Fibroblast of skin of back (primary cell): Measurements from ENCODE around the gene GSTM3.
"Not testable (repeated sequence)": the region's sequence is repeated elsewhere in the genome, so short reads cannot be mapped to it uniquely, and the experiment has no call there.

Experiments
- DNase-seq: peaks from one replicate; pipeline ENCODE4 v3.0.0-alpha.2; 2013

Gene GSTM3

GRCh38 chr1:109761227-109762038 is 20.6 kb upstream of the GSTM3 start:
- DNase-seq = no peak

GRCh38 chr1:109760581-109761226 is 19.9 kb upstream of the GSTM3 start:
- DNase-seq = no peak

DNA sequence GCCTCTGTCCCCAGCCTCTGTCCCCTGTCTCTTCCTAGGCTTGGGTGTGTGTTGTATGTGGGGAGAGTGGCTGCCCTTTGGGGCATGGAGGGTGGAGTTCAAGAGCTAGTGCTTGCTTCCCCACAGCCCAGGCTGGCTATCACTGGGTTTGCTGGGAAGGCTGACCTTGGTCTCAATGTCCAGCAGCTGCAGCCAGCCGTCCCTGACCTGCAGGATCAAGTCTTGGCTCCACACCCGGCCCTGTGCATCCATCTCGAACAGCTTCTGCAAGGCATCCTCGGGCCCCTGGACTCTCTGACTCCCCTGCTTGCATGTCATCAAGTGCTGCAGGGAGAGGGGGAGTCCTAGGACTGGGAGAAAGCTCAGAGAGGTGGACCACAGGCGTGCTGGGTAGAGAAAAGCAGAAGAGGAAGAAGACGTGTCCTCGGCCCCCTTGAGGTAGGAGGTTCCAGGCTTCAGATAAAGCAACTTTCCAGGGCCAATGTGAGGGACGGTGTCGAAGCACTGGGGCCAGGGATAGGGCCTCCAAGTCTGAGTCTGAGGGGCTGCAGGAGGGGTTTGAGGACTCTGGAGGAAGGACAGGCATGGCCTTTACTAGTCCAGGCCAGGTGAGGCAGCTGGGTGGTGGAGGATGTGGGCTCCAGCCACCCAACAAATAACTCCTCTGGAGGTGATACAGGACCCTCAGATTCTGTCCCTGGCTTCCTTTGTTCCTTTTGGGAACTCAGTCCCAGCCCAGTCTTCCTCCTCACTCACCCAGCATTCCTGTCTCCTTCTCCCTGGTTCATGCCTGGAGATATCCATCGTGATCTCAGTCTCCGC is 18.9 kb upstream of the GSTM3 start:
- DNase-seq = no peak

- DNase-seq = no peak
These were observed 17.3 kb upstream of the GSTM3 start for GRCh38 chr1:109757936-109758786.

DNA sequence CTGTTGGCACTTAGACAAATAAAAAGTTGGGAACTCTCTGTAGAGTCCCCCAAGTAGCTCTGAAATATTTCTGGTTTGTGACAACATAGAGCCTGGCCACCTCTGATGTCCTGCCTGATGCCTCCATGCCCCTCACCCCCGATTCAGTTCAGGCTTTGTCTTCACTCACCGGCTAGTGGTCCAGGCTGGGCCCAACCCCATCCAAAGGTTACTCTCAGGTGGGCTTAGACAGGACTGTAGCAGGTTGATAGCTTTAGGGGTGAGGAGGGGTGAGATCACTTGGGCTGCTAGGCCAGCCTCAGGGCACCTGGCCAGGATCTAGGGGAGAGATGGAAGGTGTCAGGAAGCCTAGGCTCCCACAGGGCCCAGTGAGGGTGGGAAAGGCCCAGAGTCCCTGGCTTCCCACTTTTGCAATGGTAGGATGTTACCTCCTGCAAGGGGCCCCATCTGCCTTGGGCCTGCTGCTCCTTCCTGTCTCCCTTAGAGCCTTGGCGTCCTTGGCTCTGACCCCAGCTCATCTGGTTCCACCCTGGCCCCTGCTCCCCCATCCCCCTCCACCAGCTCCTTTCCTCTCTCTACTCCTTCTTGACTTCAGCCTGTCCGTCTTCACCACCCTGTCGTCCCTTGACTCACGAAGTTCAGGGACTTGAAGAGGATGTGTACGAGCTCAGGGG is 16.1 kb upstream of the GSTM3 start:
- DNase-seq = no peak

GRCh38 chr1:109756325-109756724 is 15.5 kb upstream of the GSTM3 start:
- not testable (repeated sequence) for DNase-seq

GRCh38 chr1:109754738-109755137 is 13.9 kb upstream of the GSTM3 start:
- DNase-seq = no peak

DNA sequence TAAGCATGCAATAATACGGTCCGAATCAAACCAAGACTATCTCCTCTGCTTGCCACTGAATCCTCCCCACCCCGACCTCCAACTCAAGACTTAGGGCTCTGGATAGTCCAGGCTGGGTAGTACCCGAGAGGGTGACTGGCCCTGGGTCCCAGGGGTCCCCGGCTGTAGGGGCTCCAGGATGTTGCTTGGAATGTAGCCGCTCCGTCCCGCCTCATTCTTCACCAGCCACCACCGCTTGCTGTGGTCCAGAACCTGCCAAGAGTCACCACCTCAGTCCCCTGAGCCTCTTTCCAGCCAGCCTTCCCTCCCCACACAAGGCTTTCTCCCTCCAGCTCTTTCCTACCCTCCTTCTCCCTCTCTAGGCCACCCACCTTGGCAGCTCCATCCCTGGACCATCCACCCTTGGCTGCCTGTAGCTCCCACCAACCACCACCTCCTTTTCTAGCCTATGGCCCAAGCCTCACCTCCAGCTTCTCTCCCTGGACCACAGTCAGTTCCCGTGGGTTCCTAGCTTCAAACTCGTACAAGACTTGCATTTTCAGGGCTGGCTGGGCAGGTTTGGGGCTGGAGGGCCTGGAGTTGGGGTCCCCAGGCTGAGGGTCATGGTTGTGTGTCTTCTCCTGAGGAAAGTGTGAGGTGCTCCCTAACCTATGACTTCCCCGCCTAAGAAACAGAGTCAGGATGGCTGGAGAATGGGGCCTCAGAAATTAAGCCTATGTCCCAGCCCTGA is 10.9 kb upstream of the GSTM3 start:
- DNase-seq = no peak

DNA sequence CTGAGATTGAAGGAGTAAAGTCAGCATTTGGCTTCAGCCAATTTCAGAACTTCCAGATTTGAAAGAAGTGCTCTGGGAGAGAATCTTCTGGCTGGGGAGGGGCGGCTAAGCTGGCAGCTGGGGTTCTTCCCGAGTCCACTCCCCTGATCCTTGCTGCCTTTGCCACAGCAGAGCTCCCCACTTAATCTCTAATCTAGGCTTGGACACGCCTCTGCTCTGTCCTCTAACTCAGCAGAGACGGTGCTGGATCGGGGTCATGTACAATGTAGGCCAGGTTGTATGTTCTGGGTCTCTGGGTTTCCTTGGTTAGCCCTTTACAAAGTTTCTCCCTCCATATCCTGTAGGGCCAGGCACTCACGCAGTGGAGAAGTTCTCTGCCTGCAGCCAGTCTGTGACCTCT is 10.1 kb upstream of the GSTM3 start:
- DNase-seq = no peak

- DNase-seq = no peak
These were observed 9.5 kb upstream of the GSTM3 start for GRCh38 chr1:109750241-109750882.

DNA sequence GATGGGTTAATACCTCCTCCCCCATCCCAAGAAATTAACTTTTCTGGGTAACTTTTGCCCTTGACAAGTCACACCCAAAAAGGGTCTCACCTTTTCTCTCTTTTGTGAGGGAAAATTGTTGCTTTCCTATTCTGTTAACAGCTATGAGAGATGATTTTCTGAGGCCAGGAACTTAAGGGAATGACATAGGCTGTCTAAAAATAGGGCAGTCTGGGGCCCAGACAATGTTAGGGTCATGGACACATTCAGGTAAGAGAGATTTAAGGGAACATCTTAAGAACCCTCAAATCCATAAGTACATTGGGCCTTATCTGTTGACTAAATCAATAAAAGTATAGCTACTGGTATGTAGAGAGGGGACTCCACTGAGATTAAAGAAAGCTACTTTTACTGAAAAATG is 8.4 kb upstream of the GSTM3 start:
- no peak for DNase-seq

DNA sequence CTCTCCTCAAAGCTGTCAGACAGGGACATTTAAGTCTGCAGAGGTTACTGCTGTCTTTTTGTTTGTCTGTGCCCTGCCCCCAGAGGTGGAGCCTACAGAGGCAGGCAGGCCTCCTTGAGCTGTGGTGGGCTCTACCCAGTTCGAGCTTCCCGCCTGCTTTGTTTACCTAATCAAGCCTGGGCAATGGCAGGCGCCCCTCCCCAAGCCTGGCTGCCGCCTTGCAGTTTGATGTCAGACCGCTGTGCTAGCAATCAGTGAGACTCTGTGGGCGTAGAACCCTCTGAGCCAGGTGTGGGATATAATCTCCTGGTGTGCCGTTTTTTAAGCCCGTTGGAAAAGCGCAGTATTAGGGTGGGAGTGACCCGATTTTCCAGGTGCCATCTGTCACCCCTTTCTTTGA is 7.5 kb upstream of the GSTM3 start:
- DNase-seq = not testable (repeated sequence)

- peak; percentile 79 for DNase-seq
These were observed 862 bp downstream of the GSTM3 start for GRCh38 chr1:109739738-109740614.

GRCh38 chr1:109733236-109733870 is 7.5 kb downstream of the GSTM3 start:
- DNase-seq = no peak

DNA sequence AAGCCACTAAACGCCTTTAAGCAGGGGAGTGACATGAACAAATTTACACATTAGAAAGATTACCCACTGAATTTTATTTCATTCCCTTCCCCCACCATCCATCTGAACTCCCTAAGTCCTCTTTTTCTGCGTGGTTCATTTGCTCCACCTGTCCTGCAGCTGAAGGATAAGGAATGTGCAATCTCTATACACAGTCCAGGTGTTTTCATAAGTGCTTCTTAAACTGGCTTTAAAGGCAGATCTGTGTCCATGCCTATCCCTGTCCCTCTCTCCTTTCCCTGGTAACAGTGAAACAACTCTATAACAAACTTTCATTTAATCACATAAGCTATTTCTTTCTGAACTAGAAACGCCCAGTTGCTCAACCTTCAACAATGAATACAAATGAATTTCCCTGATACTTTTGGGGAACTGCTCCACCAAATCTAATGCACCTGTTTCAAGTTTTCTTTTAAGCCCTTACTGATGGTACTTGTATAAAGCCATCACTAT is 8.4 kb downstream of the GSTM3 start:
- no peak for DNase-seq

- DNase-seq = no peak
These were observed 10.2 kb downstream of the GSTM3 start for GRCh38 chr1:109730666-109731065.

GRCh38 chr1:109728870-109729269 is 12.0 kb downstream of the GSTM3 start:
- no peak for DNase-seq

DNA sequence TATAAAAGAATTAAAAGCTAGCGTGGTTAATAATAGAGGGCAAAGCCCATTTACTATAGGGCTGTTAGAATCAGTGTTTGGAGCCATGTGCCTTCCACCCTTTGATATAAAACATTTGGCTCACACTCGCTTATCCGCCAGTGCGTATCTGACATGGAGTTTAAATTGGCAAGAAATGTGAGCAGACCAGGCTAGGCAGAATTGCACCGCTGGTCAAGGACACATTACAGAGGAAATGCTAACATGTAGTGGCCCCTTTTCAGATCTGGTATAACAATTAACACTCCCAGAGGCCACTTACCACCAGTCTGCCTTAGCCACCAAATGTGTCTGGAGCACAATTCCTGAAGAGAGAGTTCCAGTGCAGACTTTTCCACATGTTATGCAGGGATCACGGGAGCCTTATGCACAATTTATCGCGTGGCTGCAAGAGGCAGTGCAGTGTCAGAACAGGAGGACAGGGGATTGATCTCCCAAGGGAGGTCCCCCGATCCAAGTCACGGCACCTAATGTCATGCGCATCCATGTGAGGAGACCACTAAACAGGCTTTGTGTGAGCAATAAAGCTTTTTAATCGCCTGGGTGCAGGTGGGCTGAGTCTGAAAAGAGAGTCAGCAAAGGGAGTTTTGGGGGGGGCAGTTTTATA is 14.0 kb downstream of the GSTM3 start:
- no peak for DNase-seq
